K562 (cell line): ENCODE data around the gene GRM5.

ENCODE experiments used
- ARID4B ChIP-seq: sonication (generic); formaldehyde crosslinking; IDR thresholded peaks from 2 replicates; pipeline ENCODE4 v1.8.0; 2022; ENCODE audit warnings: mild to moderate bottlenecking, missing genetic modification reagents
- BDP1 ChIP-seq: IDR thresholded peaks from 3 replicates; pipeline ENCODE4 v1.6.1; 2011; ENCODE audit not compliant: insufficient read length, insufficient read depth
- CHD2 ChIP-seq: IDR thresholded peaks from 2 replicates; pipeline ENCODE4 v1.6.1; 2011; ENCODE audit warnings: low read depth, low read length
- COPS2 ChIP-seq: fragments of 450-650 bp; conservative IDR thresholded peaks from 2 replicates; pipeline ENCODE4 v1.6.1; 2016; ENCODE audit warnings: mild to moderate bottlenecking, moderate library complexity
- EHMT2 ChIP-seq: fragments of 450-650 bp; IDR thresholded peaks from 2 replicates; pipeline ENCODE4 v1.6.1; 2018; ENCODE audit warnings: antibody characterized with exemption
- L3MBTL2 ChIP-seq: fragments of 450-650 bp; IDR thresholded peaks from 2 replicates; pipeline ENCODE4 v1.6.1; 2016; ENCODE audit warnings: mild to moderate bottlenecking, moderate library complexity
- POLR2A ChIP-seq: fragments of 450-650 bp; conservative IDR thresholded peaks from 2 replicates; pipeline ENCODE4 v1.6.1; 2016
- SAFB ChIP-seq: fragments of 200-400 bp; formaldehyde crosslinking; IDR thresholded peaks from 2 replicates; pipeline ENCODE4 v1.6.1; 2017; ENCODE audit warnings: low read depth, low read length, borderline replicate concordance
- SIRT6 ChIP-seq: IDR thresholded peaks from one replicate; pipeline ENCODE4 v1.6.1; 2012; ENCODE audit warnings: low read depth, mild to moderate bottlenecking, control low read depth, inconsistent platforms, low read length, moderate library complexity
- TEAD4 ChIP-seq, 2 experiments: sonication (generic) in 1 of 2; formaldehyde crosslinking in 1 of 2; IDR thresholded peaks; 2 replicates each; pipeline versions ENCODE4 v1.6.1 to v1.8.0; 2012 to 2022; ENCODE audit warnings: borderline replicate concordance in 1 of 2, inconsistent platforms in 1 of 2, low read length in 1 of 2, mild to moderate bottlenecking in 1 of 2, missing genetic modification reagents in 1 of 2
- TF ChIP-seq, protein P1 (sequence below), 3 experiments: IDR thresholded peaks in 2 of 3; conservative IDR thresholded peaks in 1 of 3; 2 replicates each; pipeline ENCODE4 v1.5.1; 2011 to 2012; ENCODE audit warnings: low read length in 3 of 3, mild to moderate bottlenecking in 3 of 3, control low read depth in 2 of 3, improper control_type of control experiment in 1 of 3, inconsistent platforms in 1 of 3, low read depth in 1 of 3, mixed read lengths in 1 of 3, moderate library complexity in 1 of 3; ENCODE audit not compliant: insufficient read depth in 2 of 3
- TF ChIP-seq, protein P2 (sequence below): fragments of 450-650 bp; IDR thresholded peaks from 2 replicates; pipeline ENCODE4 v1.6.1; 2016; ENCODE audit warnings: borderline replicate concordance
- TF ChIP-seq, protein P3 (sequence below): sonication (generic); formaldehyde crosslinking; IDR thresholded peaks from 2 replicates; pipeline ENCODE4 v1.8.0; 2022; ENCODE audit warnings: missing genetic modification reagents, mild to moderate bottlenecking, borderline replicate concordance
- TF ChIP-seq, protein P4 (sequence below): fragments of 450-650 bp; IDR thresholded peaks from 2 replicates; pipeline ENCODE4 v1.7.1; 2018; ENCODE audit warnings: mild to moderate bottlenecking, low read depth; ENCODE audit not compliant: partially characterized antibody

GRCh38 chr11:88576741-88577140 is 489.0 kb downstream of the GRM5 start:
- TF ChIP-seq L3MBTL2 (no peak), ARID4B (CRISPR knock-in tag) (no peak), BDP1 (no peak), POLR2A (no peak), TEAD4 (IDR thresholded peaks at IDR 0.05; ENCODE audit: low read length) (no peak), TEAD4 (CRISPR knock-in tag; IDR thresholded peaks at IDR 0.05; ENCODE audit: borderline replicate concordance) (no peak), COPS2 (no peak), EHMT2 (no peak), CHD2 (no peak), SIRT6 (no peak), SAFB (no peak)
- TF ChIP-seq, protein P1, sequence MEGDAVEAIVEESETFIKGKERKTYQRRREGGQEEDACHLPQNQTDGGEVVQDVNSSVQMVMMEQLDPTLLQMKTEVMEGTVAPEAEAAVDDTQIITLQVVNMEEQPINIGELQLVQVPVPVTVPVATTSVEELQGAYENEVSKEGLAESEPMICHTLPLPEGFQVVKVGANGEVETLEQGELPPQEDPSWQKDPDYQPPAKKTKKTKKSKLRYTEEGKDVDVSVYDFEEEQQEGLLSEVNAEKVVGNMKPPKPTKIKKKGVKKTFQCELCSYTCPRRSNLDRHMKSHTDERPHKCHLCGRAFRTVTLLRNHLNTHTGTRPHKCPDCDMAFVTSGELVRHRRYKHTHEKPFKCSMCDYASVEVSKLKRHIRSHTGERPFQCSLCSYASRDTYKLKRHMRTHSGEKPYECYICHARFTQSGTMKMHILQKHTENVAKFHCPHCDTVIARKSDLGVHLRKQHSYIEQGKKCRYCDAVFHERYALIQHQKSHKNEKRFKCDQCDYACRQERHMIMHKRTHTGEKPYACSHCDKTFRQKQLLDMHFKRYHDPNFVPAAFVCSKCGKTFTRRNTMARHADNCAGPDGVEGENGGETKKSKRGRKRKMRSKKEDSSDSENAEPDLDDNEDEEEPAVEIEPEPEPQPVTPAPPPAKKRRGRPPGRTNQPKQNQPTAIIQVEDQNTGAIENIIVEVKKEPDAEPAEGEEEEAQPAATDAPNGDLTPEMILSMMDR (IDR thresholded peaks at IDR 0.05 in 2 of 3, conservative IDR thresholded peaks at IDR 0.05 in 1 of 3; ENCODE audit: insufficient read depth in 2 of 3, low read depth in 1 of 3, low read length in 3 of 3): no peak
- TF ChIP-seq, protein P2, sequence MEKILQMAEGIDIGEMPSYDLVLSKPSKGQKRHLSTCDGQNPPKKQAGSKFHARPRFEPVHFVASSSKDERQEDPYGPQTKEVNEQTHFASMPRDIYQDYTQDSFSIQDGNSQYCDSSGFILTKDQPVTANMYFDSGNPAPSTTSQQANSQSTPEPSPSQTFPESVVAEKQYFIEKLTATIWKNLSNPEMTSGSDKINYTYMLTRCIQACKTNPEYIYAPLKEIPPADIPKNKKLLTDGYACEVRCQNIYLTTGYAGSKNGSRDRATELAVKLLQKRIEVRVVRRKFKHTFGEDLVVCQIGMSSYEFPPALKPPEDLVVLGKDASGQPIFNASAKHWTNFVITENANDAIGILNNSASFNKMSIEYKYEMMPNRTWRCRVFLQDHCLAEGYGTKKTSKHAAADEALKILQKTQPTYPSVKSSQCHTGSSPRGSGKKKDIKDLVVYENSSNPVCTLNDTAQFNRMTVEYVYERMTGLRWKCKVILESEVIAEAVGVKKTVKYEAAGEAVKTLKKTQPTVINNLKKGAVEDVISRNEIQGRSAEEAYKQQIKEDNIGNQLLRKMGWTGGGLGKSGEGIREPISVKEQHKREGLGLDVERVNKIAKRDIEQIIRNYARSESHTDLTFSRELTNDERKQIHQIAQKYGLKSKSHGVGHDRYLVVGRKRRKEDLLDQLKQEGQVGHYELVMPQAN: no peak
- TF ChIP-seq, protein P3, sequence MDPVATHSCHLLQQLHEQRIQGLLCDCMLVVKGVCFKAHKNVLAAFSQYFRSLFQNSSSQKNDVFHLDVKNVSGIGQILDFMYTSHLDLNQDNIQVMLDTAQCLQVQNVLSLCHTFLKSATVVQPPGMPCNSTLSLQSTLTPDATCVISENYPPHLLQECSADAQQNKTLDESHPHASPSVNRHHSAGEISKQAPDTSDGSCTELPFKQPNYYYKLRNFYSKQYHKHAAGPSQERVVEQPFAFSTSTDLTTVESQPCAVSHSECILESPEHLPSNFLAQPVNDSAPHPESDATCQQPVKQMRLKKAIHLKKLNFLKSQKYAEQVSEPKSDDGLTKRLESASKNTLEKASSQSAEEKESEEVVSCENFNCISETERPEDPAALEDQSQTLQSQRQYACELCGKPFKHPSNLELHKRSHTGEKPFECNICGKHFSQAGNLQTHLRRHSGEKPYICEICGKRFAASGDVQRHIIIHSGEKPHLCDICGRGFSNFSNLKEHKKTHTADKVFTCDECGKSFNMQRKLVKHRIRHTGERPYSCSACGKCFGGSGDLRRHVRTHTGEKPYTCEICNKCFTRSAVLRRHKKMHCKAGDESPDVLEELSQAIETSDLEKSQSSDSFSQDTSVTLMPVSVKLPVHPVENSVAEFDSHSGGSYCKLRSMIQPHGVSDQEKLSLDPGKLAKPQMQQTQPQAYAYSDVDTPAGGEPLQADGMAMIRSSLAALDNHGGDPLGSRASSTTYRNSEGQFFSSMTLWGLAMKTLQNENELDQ (CRISPR knock-in tag): no peak
- TF ChIP-seq, protein P4, sequence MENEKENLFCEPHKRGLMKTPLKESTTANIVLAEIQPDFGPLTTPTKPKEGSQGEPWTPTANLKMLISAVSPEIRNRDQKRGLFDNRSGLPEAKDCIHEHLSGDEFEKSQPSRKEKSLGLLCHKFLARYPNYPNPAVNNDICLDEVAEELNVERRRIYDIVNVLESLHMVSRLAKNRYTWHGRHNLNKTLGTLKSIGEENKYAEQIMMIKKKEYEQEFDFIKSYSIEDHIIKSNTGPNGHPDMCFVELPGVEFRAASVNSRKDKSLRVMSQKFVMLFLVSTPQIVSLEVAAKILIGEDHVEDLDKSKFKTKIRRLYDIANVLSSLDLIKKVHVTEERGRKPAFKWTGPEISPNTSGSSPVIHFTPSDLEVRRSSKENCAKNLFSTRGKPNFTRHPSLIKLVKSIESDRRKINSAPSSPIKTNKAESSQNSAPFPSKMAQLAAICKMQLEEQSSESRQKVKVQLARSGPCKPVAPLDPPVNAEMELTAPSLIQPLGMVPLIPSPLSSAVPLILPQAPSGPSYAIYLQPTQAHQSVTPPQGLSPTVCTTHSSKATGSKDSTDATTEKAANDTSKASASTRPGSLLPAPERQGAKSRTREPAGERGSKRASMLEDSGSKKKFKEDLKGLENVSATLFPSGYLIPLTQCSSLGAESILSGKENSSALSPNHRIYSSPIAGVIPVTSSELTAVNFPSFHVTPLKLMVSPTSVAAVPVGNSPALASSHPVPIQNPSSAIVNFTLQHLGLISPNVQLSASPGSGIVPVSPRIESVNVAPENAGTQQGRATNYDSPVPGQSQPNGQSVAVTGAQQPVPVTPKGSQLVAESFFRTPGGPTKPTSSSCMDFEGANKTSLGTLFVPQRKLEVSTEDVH: no peak
